Activated T-cell treated with anti-CD3 and anti-CD28 coated beads, Interleukin-2, amount 50 U/mL, for 24 hours (primary cell): ENCODE data around the gene RAD51B.

Experiments used
- DNase-seq: peaks from one replicate; pipeline ENCODE4 v3.0.0-alpha.2; 2020
- H3K27ac Mint-ChIP-seq: 2 replicates; pipeline ENCODE4 v1.8.0; 2020; ENCODE audit warnings: mild to moderate bottlenecking, mixed read lengths
- H3K27me3 Mint-ChIP-seq: 2 replicates; pipeline ENCODE4 v1.8.0; 2020; ENCODE audit warnings: mixed read lengths
- H3K36me3 Mint-ChIP-seq: 2 replicates; pipeline ENCODE4 v1.8.0; 2020; ENCODE audit warnings: low read depth, mixed read lengths
- H3K4me1 Mint-ChIP-seq: 2 replicates; pipeline ENCODE4 v1.8.0; 2020; ENCODE audit warnings: low read depth, mixed read lengths
- H3K4me3 Mint-ChIP-seq: 2 replicates; pipeline ENCODE4 v1.8.0; 2020; ENCODE audit warnings: mild to moderate bottlenecking, moderate library complexity, mixed read lengths
- H3K9me3 Mint-ChIP-seq: 2 replicates; pipeline ENCODE4 v1.8.0; 2020; ENCODE audit warnings: mixed read lengths

The RAD51B gene

GRCh38 chr14:68359022-68359836 lies 539.6 kb downstream of the RAD51B start:
- Mint-ChIP-seq H3K4me1 (peaks cover 34% of the 10 kb centered on the region), H3K4me3 (no peak overlapping the region), H3K9me3 (no peaks in the 10 kb centered on the region), H3K36me3 (no peaks in the 10 kb centered on the region), H3K27ac (peak overlapping the region; percentile 11), H3K27me3 (no peaks in the 10 kb centered on the region)
- no peak for DNase-seq

- DNase-seq = no peak
- Mint-ChIP-seq H3K4me3 (no peak overlapping the region), H3K27me3 (no peaks in the 10 kb centered on the region), H3K27ac (no peak overlapping the region), H3K36me3 (no peaks in the 10 kb centered on the region), H3K4me1 (peaks cover 39% of the 10 kb centered on the region), H3K9me3 (no peaks in the 10 kb centered on the region)
Measured at GRCh38 chr14:68359837-68360552, 540.4 kb downstream of the RAD51B start.

GRCh38 chr14:68361231-68361630 lies 541.7 kb downstream of the RAD51B start:
- Mint-ChIP-seq H3K4me3 (no peak overlapping the region), H3K36me3 (no peaks in the 10 kb centered on the region), H3K27me3 (no peaks in the 10 kb centered on the region), H3K9me3 (no peaks in the 10 kb centered on the region), H3K4me1 (peaks cover 47% of the 10 kb centered on the region), H3K27ac (no peak overlapping the region)
- DNase-seq = no peak

- H3K9me3 Mint-ChIP-seq = no peaks in the 10 kb centered on the region
- no peak overlapping the region for H3K4me3 Mint-ChIP-seq
- H3K27me3 Mint-ChIP-seq = no peaks in the 10 kb centered on the region
- peaks cover 46% of the 10 kb centered on the region for H3K4me1 Mint-ChIP-seq
- H3K36me3 Mint-ChIP-seq = no peaks in the 10 kb centered on the region
- no peak for DNase-seq
- H3K27ac Mint-ChIP-seq = no peak overlapping the region
Measured at GRCh38 chr14:68362846-68363245, 543.3 kb downstream of the RAD51B start.

DNA sequence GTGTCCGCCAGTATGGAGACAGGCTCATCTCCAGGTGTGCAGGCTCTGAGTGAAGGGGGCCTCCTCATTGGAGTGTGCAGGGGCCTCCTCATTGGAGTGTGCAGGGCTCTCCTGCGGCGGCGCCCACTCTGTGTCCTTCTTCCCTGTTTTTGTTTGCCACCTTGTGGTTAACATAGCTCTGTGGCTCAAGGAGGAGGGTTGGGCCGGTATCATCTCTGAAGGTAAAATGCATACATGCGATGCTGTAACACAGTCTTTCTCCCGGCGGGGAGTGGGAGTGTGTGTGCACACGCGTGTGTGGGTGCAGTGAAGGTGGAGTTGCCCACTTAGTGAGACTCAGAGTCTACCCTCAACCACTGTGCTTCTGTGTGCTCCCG lies 543.9 kb downstream of the RAD51B start:
- no peak for DNase-seq
- no peaks in the 10 kb centered on the region for H3K9me3 Mint-ChIP-seq
- peaks cover 46% of the 10 kb centered on the region for H3K4me1 Mint-ChIP-seq
- no peaks in the 10 kb centered on the region for H3K27me3 Mint-ChIP-seq
- peak overlapping the region; percentile 35 for H3K27ac Mint-ChIP-seq
- H3K36me3 Mint-ChIP-seq = no peaks in the 10 kb centered on the region
- H3K4me3 Mint-ChIP-seq = no peak overlapping the region

DNA sequence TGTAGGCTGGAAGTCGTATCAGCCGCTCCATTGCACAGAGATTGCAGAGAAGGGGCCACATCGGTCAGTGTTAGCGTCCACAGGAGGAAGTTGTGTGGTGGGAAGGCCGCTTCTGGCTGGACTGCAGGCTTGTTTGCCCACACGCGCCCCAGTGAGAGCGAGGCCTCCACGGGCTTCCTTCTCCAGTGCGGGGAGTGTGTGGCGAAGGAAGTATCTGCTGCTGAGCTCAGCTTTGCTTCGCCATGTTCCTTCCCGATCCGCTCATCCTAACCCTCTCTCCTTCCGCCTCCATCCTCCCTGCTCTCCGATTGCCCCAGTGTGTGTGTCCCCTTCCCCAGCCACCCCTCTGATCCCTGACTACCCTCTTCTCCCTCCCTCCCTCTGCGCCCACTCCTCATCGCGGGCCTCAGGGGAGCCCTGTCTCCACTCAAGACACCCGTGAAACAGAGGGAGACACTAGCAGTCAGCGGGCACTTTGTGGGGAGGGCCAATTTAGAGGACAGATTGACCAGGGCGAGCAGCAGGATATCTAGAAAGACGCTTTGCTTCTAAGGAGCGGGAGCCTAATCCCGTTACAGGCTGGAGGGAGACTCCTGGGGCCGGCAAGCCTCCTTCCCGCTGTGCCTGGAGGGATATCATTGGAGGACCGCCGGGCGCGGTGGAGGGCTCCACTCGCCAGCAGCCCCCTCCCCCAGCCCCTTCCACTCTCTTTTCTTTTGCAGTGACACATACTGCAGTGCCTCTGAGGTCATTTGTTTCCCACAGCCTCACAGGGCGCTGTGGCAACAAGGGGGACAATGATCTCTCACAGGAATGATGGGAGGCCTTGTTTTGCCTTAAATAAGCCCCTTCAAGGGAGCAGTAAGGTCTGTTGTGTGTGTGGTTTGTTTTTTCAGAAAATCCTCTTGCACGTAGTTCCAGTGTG lies 544.5 kb downstream of the RAD51B start:
- peak overlapping the region; percentile 35 for H3K27ac Mint-ChIP-seq
- H3K36me3 Mint-ChIP-seq = no peaks in the 10 kb centered on the region
- peaks cover 48% of the 10 kb centered on the region for H3K4me1 Mint-ChIP-seq
- no peaks in the 10 kb centered on the region for H3K9me3 Mint-ChIP-seq
- H3K27me3 Mint-ChIP-seq = no peaks in the 10 kb centered on the region
- DNase-seq = no peak
- H3K4me3 Mint-ChIP-seq = no peak overlapping the region

- H3K27me3 Mint-ChIP-seq = no peaks in the 10 kb centered on the region
- no peak overlapping the region for H3K27ac Mint-ChIP-seq
- no peaks in the 10 kb centered on the region for H3K9me3 Mint-ChIP-seq
- peaks cover 47% of the 10 kb centered on the region for H3K4me1 Mint-ChIP-seq
- no peak overlapping the region for H3K4me3 Mint-ChIP-seq
- H3K36me3 Mint-ChIP-seq = no peaks in the 10 kb centered on the region
- DNase-seq = no peak
Measured at GRCh38 chr14:68364792-68365192, 545.2 kb downstream of the RAD51B start.

GRCh38 chr14:68365228-68365627 lies 545.6 kb downstream of the RAD51B start:
- Mint-ChIP-seq H3K4me1 (peaks cover 47% of the 10 kb centered on the region), H3K27me3 (no peaks in the 10 kb centered on the region), H3K27ac (no peak overlapping the region), H3K36me3 (no peaks in the 10 kb centered on the region), H3K4me3 (no peak overlapping the region), H3K9me3 (no peaks in the 10 kb centered on the region)
- DNase-seq = no peak

DNA sequence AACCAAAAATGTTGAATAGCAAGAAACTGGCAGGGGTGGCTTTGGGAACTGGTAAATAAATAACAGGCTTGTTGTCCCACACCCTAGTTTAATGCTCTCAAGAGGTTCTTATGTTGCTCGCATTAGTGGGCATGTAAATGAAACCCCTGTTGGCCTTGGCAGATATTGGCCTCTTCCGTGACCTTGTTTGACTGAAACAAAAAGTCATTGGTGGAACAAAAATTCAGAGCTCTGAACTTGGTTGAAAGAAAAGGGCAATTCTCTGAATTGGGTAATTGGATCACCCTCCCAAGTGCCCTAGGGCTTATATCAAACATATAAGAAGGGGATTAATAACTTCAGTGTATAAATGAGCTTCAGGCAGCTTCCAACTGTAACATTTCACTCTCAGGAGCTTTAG lies 547.1 kb downstream of the RAD51B start:
- Mint-ChIP-seq H3K27ac (no peak overlapping the region), H3K4me1 (peaks cover 45% of the 10 kb centered on the region), H3K9me3 (no peaks in the 10 kb centered on the region), H3K36me3 (no peaks in the 10 kb centered on the region), H3K4me3 (no peak overlapping the region), H3K27me3 (no peaks in the 10 kb centered on the region)
- no peak for DNase-seq

DNA sequence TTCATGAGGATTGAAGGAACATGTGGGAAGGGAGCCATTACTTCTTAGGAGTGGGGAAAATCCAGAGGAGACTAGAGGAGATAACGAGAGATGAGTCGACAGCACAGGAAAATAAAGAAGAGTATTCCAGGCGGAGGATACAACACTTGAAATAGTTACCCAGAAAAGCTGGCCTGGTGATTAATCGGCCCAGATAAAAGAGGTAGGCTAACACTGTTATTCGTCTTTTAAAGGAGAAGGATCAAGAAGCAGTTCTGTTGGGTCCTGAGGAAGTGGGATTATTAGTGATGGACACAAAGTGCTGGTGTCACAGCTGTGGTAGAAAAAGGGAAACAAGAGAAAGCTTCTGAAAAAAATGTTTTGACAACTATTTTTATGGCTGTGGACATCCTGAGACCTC lies 548.0 kb downstream of the RAD51B start:
- no peak overlapping the region for H3K27ac Mint-ChIP-seq
- no peak overlapping the region for H3K4me3 Mint-ChIP-seq
- no peak for DNase-seq

GRCh38 chr14:68368850-68369249 lies 549.3 kb downstream of the RAD51B start:
- no peak for DNase-seq

More for the DNA sequence above, 548.0 kb downstream of the RAD51B start:
- H3K9me3 Mint-ChIP-seq = no peaks in the 10 kb centered on the region
- no peaks in the 10 kb centered on the region for H3K27me3 Mint-ChIP-seq
- peaks cover 49% of the 10 kb centered on the region for H3K4me1 Mint-ChIP-seq
- no peaks in the 10 kb centered on the region for H3K36me3 Mint-ChIP-seq

DNA sequence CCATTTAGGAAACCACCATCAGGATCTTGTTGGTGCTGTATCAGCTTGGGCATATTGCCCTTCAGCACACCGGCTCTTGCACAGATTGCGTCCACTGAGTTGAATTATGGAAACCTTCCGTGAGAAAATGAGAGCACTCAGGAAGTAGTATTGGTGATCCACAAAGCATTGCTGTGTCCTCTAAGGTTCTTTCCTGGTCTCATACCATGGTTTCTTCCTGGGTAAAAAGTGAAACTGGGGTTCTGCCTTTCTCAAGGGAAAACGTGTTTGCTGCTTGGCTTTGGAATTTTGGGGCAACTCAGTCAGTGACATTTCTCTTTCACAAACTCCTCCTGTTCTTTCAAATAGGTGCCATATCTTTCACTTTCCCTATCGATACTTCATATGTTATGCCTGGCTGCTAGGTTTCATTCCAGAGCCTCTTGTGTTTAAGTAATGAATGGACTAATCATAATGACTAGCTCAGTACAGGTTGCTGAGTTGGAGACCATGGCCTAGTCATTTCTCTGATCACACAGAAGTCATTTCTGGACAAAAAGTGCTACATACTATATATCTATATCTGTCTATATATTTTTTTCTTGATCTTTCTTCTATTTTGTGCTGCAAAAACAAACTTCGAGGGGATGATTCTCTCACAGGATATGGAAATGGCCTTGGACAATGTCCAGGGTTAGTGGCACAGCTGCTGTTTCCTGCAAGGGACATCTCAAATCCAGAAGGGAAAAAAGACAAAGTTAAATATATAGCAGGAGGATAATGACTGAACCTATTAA lies 549.9 kb downstream of the RAD51B start:
- Mint-ChIP-seq H3K4me1 (peaks cover 51% of the 10 kb centered on the region), H3K27me3 (no peaks in the 10 kb centered on the region), H3K27ac (peak overlapping the region; percentile 76), H3K36me3 (no peaks in the 10 kb centered on the region), H3K9me3 (no peaks in the 10 kb centered on the region), H3K4me3 (peak overlapping the region; percentile 44)
- no peak for DNase-seq

More at GRCh38 chr14:68368850-68369249, 549.3 kb downstream of the RAD51B start:
- peaks cover 46% of the 10 kb centered on the region for H3K4me1 Mint-ChIP-seq
- no peaks in the 10 kb centered on the region for H3K36me3 Mint-ChIP-seq
- no peak overlapping the region for H3K27ac Mint-ChIP-seq
- no peaks in the 10 kb centered on the region for H3K27me3 Mint-ChIP-seq
- no peaks in the 10 kb centered on the region for H3K9me3 Mint-ChIP-seq
- no peak overlapping the region for H3K4me3 Mint-ChIP-seq

DNA sequence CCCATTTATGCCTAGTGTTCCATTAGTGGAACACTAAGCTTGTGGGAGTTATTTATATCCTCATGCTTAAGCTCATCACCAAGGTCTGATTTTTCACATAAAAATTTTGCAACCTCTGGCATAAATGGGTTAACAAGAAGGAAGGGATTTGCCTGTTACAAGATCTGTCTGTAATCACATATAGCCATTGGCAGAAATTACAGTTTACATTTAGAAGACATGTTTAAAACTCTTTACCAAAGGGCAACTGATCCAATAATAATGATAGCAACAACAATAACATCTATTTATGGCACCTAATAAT lies 550.4 kb downstream of the RAD51B start:
- H3K4me3 Mint-ChIP-seq = no peak overlapping the region
- H3K27ac Mint-ChIP-seq = no peak overlapping the region
- no peaks in the 10 kb centered on the region for H3K36me3 Mint-ChIP-seq
- H3K4me1 Mint-ChIP-seq = peaks cover 52% of the 10 kb centered on the region
- H3K27me3 Mint-ChIP-seq = no peaks in the 10 kb centered on the region
- DNase-seq = no peak
- H3K9me3 Mint-ChIP-seq = no peaks in the 10 kb centered on the region

DNA sequence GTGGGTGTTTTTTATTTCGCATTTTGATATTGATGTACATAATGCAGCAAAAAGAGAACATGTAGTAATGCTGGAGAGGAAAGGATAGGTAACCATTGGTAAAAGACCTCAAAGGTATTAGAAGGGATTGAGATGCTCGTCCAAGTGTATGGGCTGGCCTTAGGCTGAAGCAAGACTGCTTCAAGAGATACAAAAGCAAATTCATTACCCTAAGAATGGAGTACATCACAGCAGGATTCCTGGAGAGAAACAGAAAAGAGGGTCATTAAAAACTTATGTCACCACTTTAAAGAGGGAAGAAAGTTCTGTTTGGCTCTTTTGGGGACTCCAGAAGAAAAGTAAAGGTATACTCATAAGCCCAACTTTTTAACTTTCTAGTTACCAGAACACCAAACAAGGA lies 552.8 kb downstream of the RAD51B start:
- Mint-ChIP-seq H3K27ac (no peak overlapping the region), H3K36me3 (no peaks in the 10 kb centered on the region), H3K27me3 (no peaks in the 10 kb centered on the region), H3K9me3 (no peaks in the 10 kb centered on the region), H3K4me1 (peaks cover 65% of the 10 kb centered on the region), H3K4me3 (no peak overlapping the region)
- no peak for DNase-seq
